DMS153 treated with DMSO at 0.1 percent for 48 hours (cell line): ENCODE results near the gene SELENON.

ENCODE experiments used
- DNase-seq: peaks from one replicate; lab custom pipeline; 2025; ENCODE audit not compliant: unreplicated experiment; lab: John Stamatoyannopoulos, UW

The SELENON gene

DNA sequence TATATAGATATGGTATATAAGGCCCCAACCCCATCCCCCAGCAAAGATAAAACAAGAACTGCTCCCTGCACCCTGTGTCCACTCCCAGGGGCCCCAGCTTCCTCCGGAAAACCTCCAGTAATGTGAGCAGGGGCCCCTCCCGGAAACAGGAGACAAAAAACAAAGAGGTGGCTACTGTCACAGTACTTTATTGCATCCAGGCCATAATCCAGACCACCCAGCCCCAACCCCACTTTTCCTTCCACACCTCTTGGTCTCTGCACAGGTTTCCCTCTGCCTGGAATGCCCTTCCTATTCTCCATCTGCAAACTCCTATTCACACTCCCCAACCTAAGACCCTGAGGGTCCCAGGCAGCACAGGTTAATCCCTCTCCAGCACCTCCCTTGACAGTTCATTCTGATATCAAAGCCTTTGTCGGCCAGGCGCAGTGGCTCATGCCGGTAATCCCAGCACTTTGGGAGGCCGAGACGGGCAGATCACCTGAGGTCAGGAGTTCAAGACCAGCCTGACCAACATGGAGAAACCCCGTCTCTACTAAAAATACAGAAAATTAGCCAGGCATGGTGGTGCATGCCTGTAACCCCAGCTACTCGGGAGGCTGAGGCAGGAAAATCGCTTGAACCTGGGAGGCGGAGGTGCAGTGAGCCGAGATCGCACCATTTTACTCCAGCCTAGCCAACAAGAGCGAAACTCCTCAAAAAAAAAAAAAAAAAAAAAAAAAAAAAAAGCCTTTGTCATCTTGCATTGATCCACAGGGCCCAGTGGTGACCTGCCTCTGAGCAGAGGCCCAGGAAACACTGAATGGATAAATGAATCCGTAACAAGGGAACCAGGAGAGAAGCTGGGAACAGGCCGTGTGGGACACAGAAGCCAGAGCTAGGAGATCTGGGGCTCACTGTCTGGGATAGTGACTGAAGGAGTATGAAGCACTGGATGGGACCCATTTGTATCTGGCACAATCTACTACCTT lies 61.6 kb downstream of the SELENON start:
- no peak for DNase-seq

DNA sequence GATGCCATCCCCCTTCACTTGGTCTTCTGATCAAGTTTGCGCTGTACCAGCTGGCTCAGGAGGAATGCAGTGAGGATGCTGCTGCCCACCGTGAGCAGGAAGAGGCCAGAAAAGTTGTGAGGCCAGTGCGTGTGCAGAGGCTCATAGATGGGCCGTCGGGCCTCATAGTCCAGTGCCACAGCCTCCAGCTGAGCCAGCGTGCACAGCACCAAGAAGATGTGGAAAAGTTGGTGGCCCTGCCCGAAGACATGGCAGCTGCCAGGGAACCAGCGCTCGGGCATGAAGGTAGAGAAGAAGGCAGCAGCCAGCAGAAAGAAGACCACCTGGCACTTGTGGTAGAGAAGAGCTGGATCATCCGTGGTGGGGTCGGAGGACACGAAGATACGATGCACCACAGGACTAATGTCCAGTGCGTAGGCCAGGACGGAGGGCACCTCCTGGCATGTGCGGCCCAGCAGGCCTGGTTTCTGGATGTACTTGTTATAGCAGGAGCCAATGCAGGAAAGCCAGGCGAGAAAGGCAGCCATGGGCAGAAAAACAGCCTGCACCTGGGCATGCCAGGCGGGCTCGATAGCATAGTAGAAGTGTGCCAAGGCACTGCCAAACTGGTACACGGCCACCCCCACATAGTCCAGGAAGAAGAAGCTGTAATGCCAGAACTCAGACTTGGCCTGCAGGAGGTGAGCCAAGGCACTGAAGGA lies 62.9 kb downstream of the SELENON start:
- no peak for DNase-seq

DNA sequence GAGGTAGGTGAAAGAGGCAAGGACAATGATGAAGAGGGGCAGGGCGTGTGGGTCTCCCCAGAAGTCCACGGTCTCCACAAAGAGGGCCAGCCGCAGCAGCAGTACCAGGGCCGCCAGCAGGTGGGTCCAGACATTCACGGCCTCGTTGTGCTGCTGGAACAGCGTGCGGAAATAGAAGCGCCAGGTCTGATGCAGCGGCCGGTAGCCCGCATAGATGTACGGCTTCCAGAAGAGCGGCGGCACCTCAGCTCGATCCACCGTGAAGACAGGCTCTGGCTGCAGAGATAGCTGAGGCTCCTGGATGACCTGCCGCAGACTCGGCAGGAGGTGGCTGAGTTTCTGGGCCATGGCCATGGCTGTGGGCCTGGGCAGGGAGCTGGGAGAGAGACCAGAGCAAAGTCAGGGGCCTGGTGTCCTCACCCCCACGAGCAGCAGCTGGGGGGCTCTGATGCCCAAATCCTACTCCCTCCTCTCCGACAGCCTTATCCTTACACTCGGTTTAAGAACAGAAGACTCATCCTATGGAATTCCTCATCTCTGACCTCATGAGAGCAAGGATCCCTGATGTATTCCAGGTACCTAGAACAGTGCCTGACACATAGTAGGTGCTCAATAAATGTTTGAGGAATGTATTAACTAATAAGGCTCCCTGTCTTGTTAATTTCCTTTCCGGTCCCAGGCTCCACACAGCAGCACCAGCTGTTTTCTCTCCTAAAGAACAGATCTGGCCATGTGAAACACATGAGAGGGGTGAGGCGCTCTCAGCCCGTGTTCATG lies 63.7 kb downstream of the SELENON start:
- no peak for DNase-seq

DNA sequence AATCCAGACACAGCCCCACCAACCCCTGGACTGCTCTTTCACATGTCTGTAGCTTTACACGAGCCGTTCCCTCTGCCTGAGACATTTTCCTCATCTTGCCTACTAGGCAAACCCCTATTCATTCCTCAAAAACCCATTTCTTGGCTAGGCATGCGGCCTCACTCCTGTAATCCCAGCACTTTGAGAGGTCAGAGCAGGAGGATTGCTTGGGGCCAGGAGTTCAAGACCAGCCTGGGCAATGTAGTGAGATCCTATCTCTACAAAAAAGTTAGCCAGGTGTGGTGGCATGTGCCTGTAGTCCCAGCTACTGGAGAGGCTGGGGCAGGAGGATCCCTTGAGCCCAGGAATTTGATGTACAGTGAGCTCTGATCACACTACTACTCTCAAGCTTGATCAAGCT lies 64.4 kb downstream of the SELENON start:
- no peak for DNase-seq

DNA sequence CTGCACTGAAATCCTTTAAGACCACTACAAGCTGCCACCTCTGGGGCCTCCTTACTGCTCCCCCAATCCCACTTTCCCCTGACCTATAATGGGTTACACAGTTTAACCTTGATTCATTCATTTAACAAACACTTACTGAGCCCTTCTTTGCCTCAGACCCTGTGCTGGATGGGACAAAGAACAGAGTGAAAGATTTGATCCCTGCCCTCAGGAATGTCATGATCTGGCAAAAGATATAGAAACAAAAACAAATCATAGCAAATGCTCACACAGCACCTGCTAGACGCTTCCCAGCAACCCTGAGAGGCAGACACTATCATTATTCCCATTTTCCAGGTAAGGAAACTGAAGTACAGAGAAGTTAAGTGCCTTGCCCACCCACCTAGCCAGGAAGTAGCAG lies 66.3 kb downstream of the SELENON start:
- no peak for DNase-seq

DNA sequence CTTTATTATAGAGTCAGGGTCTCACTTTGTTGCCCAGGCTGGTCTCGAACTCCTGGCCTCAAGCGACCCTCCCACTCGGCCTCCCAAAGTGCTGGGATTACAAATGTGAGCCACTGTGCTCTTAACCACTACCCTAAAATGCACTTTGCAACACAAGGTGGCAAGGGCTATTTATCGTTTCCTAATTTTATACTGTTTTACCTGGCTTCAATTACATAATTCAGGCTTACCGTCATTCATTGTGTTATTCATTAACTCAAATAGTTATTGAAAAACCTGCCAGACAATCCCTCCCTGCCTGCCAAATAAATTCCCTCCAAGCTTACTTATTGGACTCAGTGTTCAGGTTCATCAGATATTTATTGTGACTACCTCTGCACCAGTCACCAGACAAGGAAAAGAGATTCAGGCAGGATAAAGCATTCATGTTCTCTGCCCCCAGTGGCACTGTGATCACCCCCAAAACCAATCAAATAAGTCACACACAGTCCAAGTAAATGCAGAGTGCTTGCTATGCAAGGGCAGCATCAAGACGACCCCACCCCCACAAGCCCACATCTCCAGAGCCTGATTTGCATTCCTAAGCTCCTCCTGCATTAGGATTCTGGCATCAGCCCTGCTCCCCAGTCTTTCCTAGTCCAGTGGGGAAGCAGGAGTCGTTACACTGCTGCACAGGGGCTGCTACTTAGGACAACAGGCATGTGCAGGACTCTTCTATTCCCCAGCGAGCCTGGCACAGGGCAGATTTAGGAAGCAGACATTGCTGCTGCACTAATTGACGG lies 67.4 kb downstream of the SELENON start:
- no peak for DNase-seq
